Measurements from ENCODE around the gene KSR1. TPM values are rescaled to one million over a fixed set of nuclear protein-coding genes. Genes with fewer than 3 reads are reported as not detected.

Gene KSR1
- total RNA-seq, 2 experiments from 2014 or later = 19.4 to 25.3 TPM

GRCh38 chr17:27413315-27413714, 42.9 kb upstream of the KSR1 start:
- DNase-seq (no peak), ATAC-seq (ENCODE audit: poor library complexity) (no peak)
- intact Hi-C loops (cut with DNase I, micrococcal nuclease) = no loop called here
- POLR2A ChIA-PET = no interaction called here
- CTCF ChIA-PET = interaction anchor here (2.0 kb wide), 1 partner anchor 186 kb away, joined by 5 read pairs; no protein-coding TSS in a partner anchor
- H3K27me3 Mint-ChIP-seq = no peaks in the 10 kb centered on the region
- no peaks in the 10 kb centered on the region for H3K27me3 ChIP-seq (ENCODE audit: control insufficient read depth in 1 of 2, insufficient read depth in 2 of 2, low read length in 2 of 2)
- H3K36me3 Mint-ChIP-seq (ENCODE audit: low read depth) = no peaks in the 10 kb centered on the region
- H3K4me3 ChIP-seq (ENCODE audit: low read length) = no peak overlapping the region
- no peaks in the 10 kb centered on the region for H3K9me3 Mint-ChIP-seq
- H3K36me3 ChIP-seq (ENCODE audit: insufficient read depth, low read length) = no peaks in the 10 kb centered on the region
- H3K4me1 Mint-ChIP-seq (ENCODE audit: low read depth) = no peaks in the 10 kb centered on the region
- H3K9me3 ChIP-seq (ENCODE audit: control insufficient read depth in 1 of 2, insufficient read depth in 1 of 2, low read length in 2 of 2) = no peaks in the 10 kb centered on the region
- no peaks in the 10 kb centered on the region for H3K4me1 ChIP-seq (ENCODE audit: insufficient read depth, low read length)
- no peak overlapping the region for H3K4me3 Mint-ChIP-seq
- no peak overlapping the region for H3K27ac ChIP-seq (ENCODE audit: low read depth in 1 of 2, low read length in 2 of 2)
- TF ChIP-seq CTCF (IDR thresholded peaks at IDR 0.05) = no peak
- H3K27ac Mint-ChIP-seq = no peak overlapping the region

GRCh38 chr17:27413792-27414191, 42.5 kb upstream of the KSR1 start:
- no peaks in the 10 kb centered on the region for H3K36me3 Mint-ChIP-seq (ENCODE audit: low read depth)
- H3K36me3 ChIP-seq (ENCODE audit: insufficient read depth, low read length) = no peaks in the 10 kb centered on the region
- H3K27me3 Mint-ChIP-seq = no peaks in the 10 kb centered on the region
- TF ChIP-seq CTCF (IDR thresholded peaks at IDR 0.05) = no peak
- no peak overlapping the region for H3K27ac Mint-ChIP-seq
- ATAC-seq (ENCODE audit: poor library complexity) (no peak), DNase-seq (peak in 1 of 14 experiments; percentile 19)
- ChIA-PET CTCF (interaction anchor here (2.0 kb wide), 1 partner anchor 186 kb away, joined by 5 read pairs; no protein-coding TSS in a partner anchor), POLR2A (no interaction called here)
- H3K27me3 ChIP-seq (ENCODE audit: control insufficient read depth in 1 of 2, insufficient read depth in 2 of 2, low read length in 2 of 2) = no peaks in the 10 kb centered on the region
- H3K9me3 Mint-ChIP-seq = no peaks in the 10 kb centered on the region
- H3K4me3 Mint-ChIP-seq = no peak overlapping the region
- intact Hi-C loops (cut with DNase I, micrococcal nuclease) = no loop called here
- no peak overlapping the region for H3K27ac ChIP-seq (ENCODE audit: low read depth in 1 of 2, low read length in 2 of 2)
- H3K4me1 ChIP-seq (ENCODE audit: insufficient read depth, low read length) = no peaks in the 10 kb centered on the region
- no peaks in the 10 kb centered on the region for H3K9me3 ChIP-seq (ENCODE audit: control insufficient read depth in 1 of 2, insufficient read depth in 1 of 2, low read length in 2 of 2)
- H3K4me3 ChIP-seq (ENCODE audit: low read length) = no peak overlapping the region
- H3K4me1 Mint-ChIP-seq (ENCODE audit: low read depth) = no peaks in the 10 kb centered on the region

GRCh38 chr17:27414271-27414670, 42.0 kb upstream of the KSR1 start:
- no peak overlapping the region for H3K4me3 ChIP-seq (ENCODE audit: low read length)
- intact Hi-C loops (cut with DNase I, micrococcal nuclease) = no loop called here
- no peaks in the 10 kb centered on the region for H3K4me1 ChIP-seq (ENCODE audit: insufficient read depth, low read length)
- no peaks in the 10 kb centered on the region for H3K27me3 Mint-ChIP-seq
- no peak for TF ChIP-seq CTCF (IDR thresholded peaks at IDR 0.05)
- H3K36me3 ChIP-seq (ENCODE audit: insufficient read depth, low read length) = no peaks in the 10 kb centered on the region
- ChIA-PET CTCF (interaction anchor here (2.0 kb wide), 1 partner anchor 185 kb away, joined by 5 read pairs; no protein-coding TSS in a partner anchor), POLR2A (no interaction called here)
- no peaks in the 10 kb centered on the region for H3K36me3 Mint-ChIP-seq (ENCODE audit: low read depth)
- no peaks in the 10 kb centered on the region for H3K27me3 ChIP-seq (ENCODE audit: control insufficient read depth in 1 of 2, insufficient read depth in 2 of 2, low read length in 2 of 2)
- DNase-seq (peak in 2 of 14 experiments; percentile 39 to 42), ATAC-seq (ENCODE audit: poor library complexity) (no peak)
- H3K27ac Mint-ChIP-seq = no peak overlapping the region
- no peaks in the 10 kb centered on the region for H3K4me1 Mint-ChIP-seq (ENCODE audit: low read depth)
- no peak overlapping the region for H3K27ac ChIP-seq (ENCODE audit: low read depth in 1 of 2, low read length in 2 of 2)
- H3K9me3 ChIP-seq (ENCODE audit: control insufficient read depth in 1 of 2, insufficient read depth in 1 of 2, low read length in 2 of 2) = no peaks in the 10 kb centered on the region
- H3K4me3 Mint-ChIP-seq = no peak overlapping the region
- H3K9me3 Mint-ChIP-seq = no peaks in the 10 kb centered on the region
